ENCODE data around the gene SLC16A9.

SLC16A9 gene

GRCh38 chr10:59622320-59623132 lies 87.1 kb downstream of the SLC16A9 start:
- TF ChIP-seq ZNF274 (IDR thresholded peaks at IDR 0.05; ENCODE audit: low read depth, low read length) (no peak), YY1 (IDR thresholded peaks at IDR 0.05; ENCODE audit: insufficient read depth, insufficient read length) (no peak), SUZ12 (IDR thresholded peaks at IDR 0.05; ENCODE audit: extremely low read depth, insufficient read depth, insufficient read length) (no peak)
- DNase-seq (ENCODE audit: low read depth, low spot score), result peak; percentile 35

DNA sequence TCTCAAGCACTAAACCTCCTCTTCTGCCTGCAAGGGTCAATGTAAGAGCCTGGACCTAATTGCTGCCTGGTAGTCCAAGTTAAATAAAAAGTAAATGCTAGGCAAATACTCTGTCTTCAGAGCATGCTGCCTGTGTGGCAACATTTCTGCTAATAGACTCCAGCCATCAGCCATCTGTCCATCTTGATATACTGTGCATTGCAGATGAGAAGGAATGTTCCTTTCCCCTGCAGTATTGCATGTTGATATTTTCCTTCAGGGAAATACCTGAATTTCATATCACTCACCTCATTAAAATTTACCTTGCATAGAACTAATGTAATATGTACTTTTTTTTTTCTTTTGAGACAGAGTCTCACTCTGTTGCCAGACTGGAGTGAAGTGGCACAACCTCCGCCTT lies 87.9 kb downstream of the SLC16A9 start:
- no peak for TF ChIP-seq YY1 (IDR thresholded peaks at IDR 0.05; ENCODE audit: insufficient read depth, insufficient read length)
- no peak for TF ChIP-seq ZNF274 (IDR thresholded peaks at IDR 0.05; ENCODE audit: low read depth, low read length)
- TF ChIP-seq SUZ12 (IDR thresholded peaks at IDR 0.05; ENCODE audit: extremely low read depth, insufficient read depth, insufficient read length), result no peak
- Histone ChIP-seq H3K4me1 (ENCODE audit: insufficient read depth, insufficient read length) (no peaks in the 10 kb centered on the region), H3K9ac (ENCODE audit: insufficient read length, low read depth) (no peak overlapping the region), H3K4me3 (ENCODE audit: insufficient read length, low read depth) (no peak overlapping the region), H3K36me3 (ENCODE audit: insufficient read depth, insufficient read length, low read length) (no peaks in the 10 kb centered on the region), H3K27me3 (ENCODE audit: insufficient read depth, insufficient read length) (no peaks in the 10 kb centered on the region), H3K9me3 (ENCODE audit: insufficient read depth, low read length) (no peaks in the 10 kb centered on the region)
- no peak for DNase-seq (ENCODE audit: low read depth, low spot score)

More at GRCh38 chr10:59622320-59623132, 87.1 kb downstream of the SLC16A9 start:
- Histone ChIP-seq H3K27me3 (ENCODE audit: insufficient read depth, insufficient read length) (no peaks in the 10 kb centered on the region), H3K4me1 (ENCODE audit: insufficient read depth, insufficient read length) (no peaks in the 10 kb centered on the region), H3K4me3 (ENCODE audit: insufficient read length, low read depth) (no peak overlapping the region), H3K36me3 (ENCODE audit: insufficient read depth, insufficient read length, low read length) (no peaks in the 10 kb centered on the region), H3K9me3 (ENCODE audit: insufficient read depth, low read length) (no peaks in the 10 kb centered on the region), H3K9ac (ENCODE audit: insufficient read length, low read depth) (no peak overlapping the region)

- H3K9ac ChIP-seq (ENCODE audit: insufficient read length, low read depth), result no peak overlapping the region
- no peak for DNase-seq (ENCODE audit: low read depth, low spot score)
- TF ChIP-seq ZNF274 (IDR thresholded peaks at IDR 0.05; ENCODE audit: low read depth, low read length) (no peak), YY1 (IDR thresholded peaks at IDR 0.05; ENCODE audit: insufficient read depth, insufficient read length) (no peak), SUZ12 (IDR thresholded peaks at IDR 0.05; ENCODE audit: extremely low read depth, insufficient read depth, insufficient read length) (no peak)
- H3K27me3 ChIP-seq (ENCODE audit: insufficient read depth, insufficient read length), result no peaks in the 10 kb centered on the region
- no peak overlapping the region for H3K4me3 ChIP-seq (ENCODE audit: insufficient read length, low read depth)
- H3K9me3 ChIP-seq (ENCODE audit: insufficient read depth, low read length), result no peaks in the 10 kb centered on the region
- no peaks in the 10 kb centered on the region for H3K4me1 ChIP-seq (ENCODE audit: insufficient read depth, insufficient read length)
- no peaks in the 10 kb centered on the region for H3K36me3 ChIP-seq (ENCODE audit: insufficient read depth, insufficient read length, low read length)
Observed at GRCh38 chr10:59618666-59619065, 91.0 kb downstream of the SLC16A9 start.

- DNase-seq (ENCODE audit: low read depth, low spot score), result no peak
- Histone ChIP-seq H3K9me3 (ENCODE audit: insufficient read depth, low read length) (no peaks in the 10 kb centered on the region), H3K4me3 (ENCODE audit: insufficient read length, low read depth) (no peak overlapping the region)
Observed at GRCh38 chr10:59617996-59618395, 91.7 kb downstream of the SLC16A9 start.

DNA sequence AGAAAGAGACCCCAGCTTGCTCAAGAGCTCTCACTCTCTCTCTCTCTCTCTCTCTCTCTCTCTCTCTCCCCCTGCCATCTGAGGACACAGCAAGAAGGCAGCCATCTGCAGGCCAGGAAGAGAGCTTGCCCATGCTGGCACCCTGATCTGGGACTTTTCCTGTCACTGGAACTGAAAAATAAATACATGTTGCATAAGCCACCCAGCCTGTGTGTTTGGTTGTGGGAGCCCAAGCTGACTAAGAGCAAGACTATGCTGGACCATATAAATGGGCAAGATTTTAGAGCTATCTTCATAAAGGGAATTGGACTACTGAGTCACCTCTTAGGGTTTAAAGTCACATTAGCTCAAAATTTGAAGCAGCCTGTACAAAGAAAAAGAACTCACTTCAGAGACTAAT lies 98.6 kb downstream of the SLC16A9 start:
- H3K36me3 ChIP-seq (ENCODE audit: insufficient read depth, insufficient read length, low read length), result no peaks in the 10 kb centered on the region
- no peak overlapping the region for H3K4me3 ChIP-seq (ENCODE audit: insufficient read length, low read depth)
- no peaks in the 10 kb centered on the region for H3K27me3 ChIP-seq (ENCODE audit: insufficient read depth, insufficient read length)
- no peaks in the 10 kb centered on the region for H3K9me3 ChIP-seq (ENCODE audit: insufficient read depth, low read length)
- no peak for TF ChIP-seq SUZ12 (IDR thresholded peaks at IDR 0.05; ENCODE audit: extremely low read depth, insufficient read depth, insufficient read length)
- no peak for TF ChIP-seq ZNF274 (IDR thresholded peaks at IDR 0.05; ENCODE audit: low read depth, low read length)
- no peak for TF ChIP-seq YY1 (IDR thresholded peaks at IDR 0.05; ENCODE audit: insufficient read depth, insufficient read length)
- no peaks in the 10 kb centered on the region for H3K4me1 ChIP-seq (ENCODE audit: insufficient read depth, insufficient read length)
- no peak for DNase-seq (ENCODE audit: low read depth, low spot score)
- H3K9ac ChIP-seq (ENCODE audit: insufficient read length, low read depth), result no peak overlapping the region

More at GRCh38 chr10:59617996-59618395, 91.7 kb downstream of the SLC16A9 start:
- Histone ChIP-seq H3K27me3 (ENCODE audit: insufficient read depth, insufficient read length) (no peaks in the 10 kb centered on the region), H3K36me3 (ENCODE audit: insufficient read depth, insufficient read length, low read length) (no peaks in the 10 kb centered on the region), H3K9ac (ENCODE audit: insufficient read length, low read depth) (no peak overlapping the region), H3K4me1 (ENCODE audit: insufficient read depth, insufficient read length) (no peaks in the 10 kb centered on the region)
- no peak for TF ChIP-seq YY1 (IDR thresholded peaks at IDR 0.05; ENCODE audit: insufficient read depth, insufficient read length)
- no peak for TF ChIP-seq ZNF274 (IDR thresholded peaks at IDR 0.05; ENCODE audit: low read depth, low read length)
- TF ChIP-seq SUZ12 (IDR thresholded peaks at IDR 0.05; ENCODE audit: extremely low read depth, insufficient read depth, insufficient read length), result no peak

DNA sequence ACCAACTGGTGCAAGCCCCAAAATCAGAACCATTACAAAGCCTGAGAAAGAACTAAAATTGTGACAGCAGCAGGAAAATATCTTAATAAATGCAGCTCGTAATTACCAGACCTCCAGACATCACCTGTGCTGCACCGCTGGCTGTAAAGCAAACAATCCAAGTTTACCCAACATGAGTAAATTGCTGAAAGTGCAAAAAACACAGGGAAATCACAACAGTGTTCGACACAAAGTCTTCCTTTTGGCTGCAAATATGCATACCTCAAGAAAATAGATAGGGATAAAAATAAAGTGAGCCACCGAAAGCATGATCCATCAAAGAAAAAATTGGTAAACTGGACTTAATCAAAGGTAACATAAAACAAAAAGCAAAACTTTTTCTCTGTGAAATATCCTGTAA lies 101.7 kb downstream of the SLC16A9 start:
- DNase-seq (ENCODE audit: low read depth, low spot score), result no peak
- no peak for TF ChIP-seq ZNF274 (IDR thresholded peaks at IDR 0.05; ENCODE audit: low read depth, low read length)
- no peak for TF ChIP-seq YY1 (IDR thresholded peaks at IDR 0.05; ENCODE audit: insufficient read depth, insufficient read length)
- no peak for TF ChIP-seq SUZ12 (IDR thresholded peaks at IDR 0.05; ENCODE audit: extremely low read depth, insufficient read depth, insufficient read length)
- no peak overlapping the region for H3K9ac ChIP-seq (ENCODE audit: insufficient read length, low read depth)
- H3K36me3 ChIP-seq (ENCODE audit: insufficient read depth, insufficient read length, low read length), result no peaks in the 10 kb centered on the region
- H3K4me3 ChIP-seq (ENCODE audit: insufficient read length, low read depth), result no peak overlapping the region
- no peaks in the 10 kb centered on the region for H3K4me1 ChIP-seq (ENCODE audit: insufficient read depth, insufficient read length)
- no peaks in the 10 kb centered on the region for H3K9me3 ChIP-seq (ENCODE audit: insufficient read depth, low read length)
- no peaks in the 10 kb centered on the region for H3K27me3 ChIP-seq (ENCODE audit: insufficient read depth, insufficient read length)

DNA sequence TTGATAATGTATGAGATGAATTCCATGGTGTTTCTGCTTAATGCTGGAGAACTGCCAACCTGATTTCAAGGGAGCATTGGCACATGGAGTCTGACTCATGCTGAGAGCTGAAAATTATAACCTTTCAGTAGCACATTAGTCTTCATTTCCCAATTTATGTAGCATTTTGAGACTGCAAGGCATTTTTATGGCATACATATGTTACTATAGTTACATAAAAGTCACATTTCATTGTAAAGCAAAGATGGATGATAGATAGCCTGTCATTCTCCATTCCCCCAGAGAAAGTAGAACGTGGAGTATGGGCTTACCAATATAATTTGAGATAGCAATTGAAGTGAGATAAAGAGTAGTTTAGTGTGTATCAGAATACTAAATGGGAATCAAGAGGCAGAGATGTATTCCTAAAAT lies 103.1 kb downstream of the SLC16A9 start:
- Histone ChIP-seq H3K36me3 (ENCODE audit: insufficient read depth, insufficient read length, low read length) (no peaks in the 10 kb centered on the region), H3K4me3 (ENCODE audit: insufficient read length, low read depth) (no peak overlapping the region), H3K9ac (ENCODE audit: insufficient read length, low read depth) (no peak overlapping the region), H3K4me1 (ENCODE audit: insufficient read depth, insufficient read length) (no peaks in the 10 kb centered on the region), H3K9me3 (ENCODE audit: insufficient read depth, low read length) (no peaks in the 10 kb centered on the region), H3K27me3 (ENCODE audit: insufficient read depth, insufficient read length) (no peaks in the 10 kb centered on the region)
- no peak for DNase-seq (ENCODE audit: low read depth, low spot score)
- TF ChIP-seq ZNF274 (IDR thresholded peaks at IDR 0.05; ENCODE audit: low read depth, low read length) (no peak), YY1 (IDR thresholded peaks at IDR 0.05; ENCODE audit: insufficient read depth, insufficient read length) (no peak), SUZ12 (IDR thresholded peaks at IDR 0.05; ENCODE audit: extremely low read depth, insufficient read depth, insufficient read length) (no peak)

All from NT2/D1 (cell line).